DOHH2 (cell line): ENCODE data around the gene ELK4.

ENCODE experiments used
- H3F3A ChIP-seq: fragments of 200-600 bp; sonication (generic), shearing (Covaris generic); 2 replicates; pipeline ENCODE4 v1.6.0; 2016; ENCODE audit warnings: antibody characterized with exemption, mild to moderate bottlenecking; ENCODE audit not compliant: control insufficient read depth, insufficient read depth
- H3K27ac ChIP-seq: fragments of 200-600 bp; sonication (generic); 2 replicates; pipeline ENCODE4 v1.5.1; 2014; ENCODE audit warnings: low read depth, mild to moderate bottlenecking, low read length, moderate library complexity
- H3K27me3 ChIP-seq: fragments of 200-600 bp; sonication (generic); 2 replicates; pipeline ENCODE4 v1.6.1; 2014; ENCODE audit warnings: mild to moderate bottlenecking, low read length, mixed read lengths; ENCODE audit not compliant: control insufficient read depth
- H3K36me3 ChIP-seq: fragments of 200-600 bp; sonication (generic); 2 replicates; pipeline ENCODE4 v1.6.1; 2014; ENCODE audit warnings: mild to moderate bottlenecking, low read length, moderate library complexity, mixed read lengths; ENCODE audit not compliant: control insufficient read depth
- H3K4me1 ChIP-seq: fragments of 200-600 bp; sonication (generic); 2 replicates; pipeline ENCODE4 v1.6.1; 2014; ENCODE audit warnings: mild to moderate bottlenecking, low read length, mixed read lengths; ENCODE audit not compliant: control insufficient read depth
- H3K4me2 ChIP-seq: fragments of 200-600 bp; sonication (generic); 2 replicates; pipeline ENCODE4 v1.6.0; 2014; ENCODE audit warnings: mild to moderate bottlenecking, low read length, moderate library complexity
- H3K4me3 ChIP-seq: fragments of 200-600 bp; sonication (generic); 2 replicates; pipeline ENCODE4 v1.5.1; 2014; ENCODE audit warnings: mild to moderate bottlenecking, low read length, mixed read lengths
- H3K79me2 ChIP-seq: fragments of 200-600 bp; sonication (generic); 2 replicates; pipeline ENCODE4 v1.6.1; 2014; ENCODE audit warnings: mild to moderate bottlenecking, low read length, mixed read lengths; ENCODE audit not compliant: control insufficient read depth
- H3K9me2 ChIP-seq: fragments of 200-600 bp; sonication (generic); replicated peaks from 2 replicates; pipeline ENCODE4 v1.6.1; 2014; ENCODE audit warnings: mild to moderate bottlenecking, low read length, mixed read lengths; ENCODE audit not compliant: control insufficient read depth
- H3K9me3 ChIP-seq: fragments of 200-600 bp; sonication (generic); 2 replicates; pipeline ENCODE4 v1.6.1; 2014; ENCODE audit warnings: antibody characterized with exemption, low read length, mixed read lengths; ENCODE audit not compliant: control insufficient read depth, insufficient read depth
- H4K20me1 ChIP-seq: fragments of 200-600 bp; sonication (generic); 2 replicates; pipeline ENCODE4 v1.6.0; 2014; ENCODE audit warnings: low read depth, mild to moderate bottlenecking, antibody characterized with exemption, low read length, moderate library complexity; ENCODE audit not compliant: control insufficient read depth, insufficient read depth
- CTCF ChIP-seq: fragments of 200-600 bp; sonication (generic); IDR thresholded peaks from one replicate; pipeline ENCODE4 v1.5.1; 2014; ENCODE audit warnings: antibody characterized with exemption, mild to moderate bottlenecking, low read depth, low read length; ENCODE audit not compliant: poor library complexity, severe bottlenecking
- EZH2phosphoT487 ChIP-seq: fragments of 200-600 bp; sonication (generic); IDR thresholded peaks from 2 replicates; pipeline ENCODE4 v1.6.1; 2017; ENCODE audit warnings: borderline replicate concordance, mild to moderate bottlenecking, antibody characterized with exemption, low read length, moderate library complexity, mixed read lengths

Gene ELK4

GRCh38 chr1:205568469-205569361 lies 63.1 kb downstream of the ELK4 start:
- Histone ChIP-seq H3K4me2 (no peak overlapping the region), H3K9me3 (no peaks in the 10 kb centered on the region), H3K79me2 (no peaks in the 10 kb centered on the region), H3K27me3 (peaks cover 55% of the 10 kb centered on the region), H3K9me2 (no peaks in the 10 kb centered on the region), H3F3A (no peaks in the 10 kb centered on the region), H3K36me3 (no peaks in the 10 kb centered on the region), H3K27ac (no peak overlapping the region), H3K4me3 (no peak overlapping the region), H3K4me1 (no peaks in the 10 kb centered on the region), H4K20me1 (no peaks in the 10 kb centered on the region)
- TF ChIP-seq CTCF (no peak), EZH2phosphoT487 (no peak)

GRCh38 chr1:205568135-205568468 lies 63.7 kb downstream of the ELK4 start:
- no peaks in the 10 kb centered on the region for H3K9me3 ChIP-seq
- no peaks in the 10 kb centered on the region for H3F3A ChIP-seq
- no peak overlapping the region for H3K4me3 ChIP-seq
- peaks cover 55% of the 10 kb centered on the region for H3K27me3 ChIP-seq
- no peaks in the 10 kb centered on the region for H4K20me1 ChIP-seq
- no peak overlapping the region for H3K27ac ChIP-seq
- H3K36me3 ChIP-seq, result no peaks in the 10 kb centered on the region
- no peak for TF ChIP-seq CTCF
- no peak for TF ChIP-seq EZH2phosphoT487
- no peaks in the 10 kb centered on the region for H3K79me2 ChIP-seq
- H3K9me2 ChIP-seq, result no peaks in the 10 kb centered on the region
- H3K4me2 ChIP-seq, result no peak overlapping the region
- no peaks in the 10 kb centered on the region for H3K4me1 ChIP-seq

GRCh38 chr1:205567716-205568115 lies 64.1 kb downstream of the ELK4 start:
- H3K4me2 ChIP-seq, result no peak overlapping the region
- H3K27ac ChIP-seq, result no peak overlapping the region
- no peaks in the 10 kb centered on the region for H3F3A ChIP-seq
- H3K4me3 ChIP-seq, result no peak overlapping the region
- no peaks in the 10 kb centered on the region for H3K79me2 ChIP-seq
- peaks cover 54% of the 10 kb centered on the region for H3K27me3 ChIP-seq
- TF ChIP-seq CTCF, result no peak
- no peak for TF ChIP-seq EZH2phosphoT487
- no peaks in the 10 kb centered on the region for H3K36me3 ChIP-seq
- H4K20me1 ChIP-seq, result no peaks in the 10 kb centered on the region
- H3K4me1 ChIP-seq, result no peaks in the 10 kb centered on the region
- H3K9me3 ChIP-seq, result no peaks in the 10 kb centered on the region
- H3K9me2 ChIP-seq, result no peaks in the 10 kb centered on the region
